OCI-LY3 (cell line): Measurements from ENCODE around the gene CHADL.

ENCODE experiments used
- H2AFZ ChIP-seq: fragments of 200-600, 300-600 bp; shearing (Covaris generic); 2 replicates; pipeline ENCODE4 v1.6.0; 2014; ENCODE audit warnings: antibody characterized with exemption, low read depth, low read length
- H3K27ac ChIP-seq: fragments of 200-600, 300-600 bp; sonication (generic); 2 replicates; pipeline ENCODE4 v1.5.1; 2014; ENCODE audit warnings: mild to moderate bottlenecking, low read length, moderate library complexity, mixed read lengths
- H3K27me3 ChIP-seq: fragments of 200-600, 300-600 bp; sonication (generic); 2 replicates; pipeline ENCODE4 v1.6.1; 2014; ENCODE audit warnings: low read depth, low read length, mixed read lengths
- H3K36me3 ChIP-seq: fragments of 200-600, 300-600 bp; sonication (generic); replicated peaks from 2 replicates; pipeline ENCODE3; 2014; ENCODE audit warnings: low read depth, low read length, mixed read lengths
- H3K4me1 ChIP-seq: fragments of 300-600, 200-600 bp; sonication (generic); 2 replicates; pipeline ENCODE4 v1.6.1; 2014; ENCODE audit warnings: low read length, mixed read lengths
- H3K4me2 ChIP-seq: fragments of 200-600, 300-600 bp; sonication (generic); 2 replicates; pipeline ENCODE4 v1.6.1; 2014; ENCODE audit warnings: low read length, mixed read lengths
- H3K4me3 ChIP-seq: fragments of 300-600, 200-600 bp; sonication (generic); 2 replicates; pipeline ENCODE4 v1.5.1; 2014; ENCODE audit warnings: antibody characterized with exemption, mild to moderate bottlenecking, low read length, moderate library complexity
- H3K79me2 ChIP-seq: fragments of 300-600, 200-600 bp; shearing (Covaris generic); 2 replicates; pipeline ENCODE4 v1.6.1; 2014; ENCODE audit warnings: mild to moderate bottlenecking, low read length, mixed read lengths
- H3K9ac ChIP-seq: fragments of 300-600, 200-600 bp; shearing (Covaris generic); 2 replicates; pipeline ENCODE4 v1.6.0; 2014; ENCODE audit warnings: mild to moderate bottlenecking, low read length, moderate library complexity
- H3K9me3 ChIP-seq: fragments of 200-600, 300-600 bp; shearing (Covaris generic); 2 replicates; pipeline ENCODE4 v1.6.1; 2014; ENCODE audit warnings: low read length, mixed read lengths; ENCODE audit not compliant: insufficient read depth
- H4K20me1 ChIP-seq: fragments of 200-600, 300-600 bp; sonication (generic); 2 replicates; pipeline ENCODE4 v1.6.1; 2016; ENCODE audit warnings: low read length, mixed read lengths; ENCODE audit not compliant: insufficient read depth
- EZH2phosphoT487 ChIP-seq: fragments of 200-600 bp; shearing (Covaris generic); IDR thresholded peaks from 2 replicates; pipeline ENCODE4 v1.6.1; 2018; ENCODE audit warnings: antibody characterized with exemption, mixed run types, low read depth
- TF ChIP-seq, protein P1 (sequence below): fragments of 200-600, 300-600 bp; sonication (generic); IDR thresholded peaks from 2 replicates; pipeline ENCODE4 v1.5.1; 2014; ENCODE audit warnings: antibody characterized with exemption, low read length, low read depth

Gene CHADL

DNA sequence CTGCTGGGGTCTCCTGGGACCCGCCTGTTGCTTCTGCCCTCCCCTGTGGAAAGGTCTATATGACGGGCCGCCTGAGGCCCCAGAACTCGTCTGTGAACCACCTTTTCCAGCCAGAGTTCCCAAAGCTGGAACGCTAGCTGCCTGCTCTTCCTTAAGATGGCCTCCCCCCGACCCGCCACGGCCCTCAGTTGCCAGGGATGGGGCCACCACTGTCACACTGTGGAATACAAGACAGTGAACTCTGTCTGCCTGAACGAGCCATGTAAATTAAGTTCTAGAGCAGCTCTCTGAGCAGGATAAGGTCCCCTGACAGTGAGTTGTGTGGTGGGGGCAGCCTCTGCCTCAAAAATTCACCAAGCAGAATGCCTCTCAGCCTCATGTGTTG is 10.3 kb downstream of the CHADL start:
- no peak overlapping the region for H3K9ac ChIP-seq
- H3K27ac ChIP-seq: no peak overlapping the region
- no peaks in the 10 kb centered on the region for H3K9me3 ChIP-seq
- no peak overlapping the region for H3K4me3 ChIP-seq
- H4K20me1 ChIP-seq: no peaks in the 10 kb centered on the region
- H3K36me3 ChIP-seq: peaks cover 29% of the 10 kb centered on the region
- TF ChIP-seq, protein P1, sequence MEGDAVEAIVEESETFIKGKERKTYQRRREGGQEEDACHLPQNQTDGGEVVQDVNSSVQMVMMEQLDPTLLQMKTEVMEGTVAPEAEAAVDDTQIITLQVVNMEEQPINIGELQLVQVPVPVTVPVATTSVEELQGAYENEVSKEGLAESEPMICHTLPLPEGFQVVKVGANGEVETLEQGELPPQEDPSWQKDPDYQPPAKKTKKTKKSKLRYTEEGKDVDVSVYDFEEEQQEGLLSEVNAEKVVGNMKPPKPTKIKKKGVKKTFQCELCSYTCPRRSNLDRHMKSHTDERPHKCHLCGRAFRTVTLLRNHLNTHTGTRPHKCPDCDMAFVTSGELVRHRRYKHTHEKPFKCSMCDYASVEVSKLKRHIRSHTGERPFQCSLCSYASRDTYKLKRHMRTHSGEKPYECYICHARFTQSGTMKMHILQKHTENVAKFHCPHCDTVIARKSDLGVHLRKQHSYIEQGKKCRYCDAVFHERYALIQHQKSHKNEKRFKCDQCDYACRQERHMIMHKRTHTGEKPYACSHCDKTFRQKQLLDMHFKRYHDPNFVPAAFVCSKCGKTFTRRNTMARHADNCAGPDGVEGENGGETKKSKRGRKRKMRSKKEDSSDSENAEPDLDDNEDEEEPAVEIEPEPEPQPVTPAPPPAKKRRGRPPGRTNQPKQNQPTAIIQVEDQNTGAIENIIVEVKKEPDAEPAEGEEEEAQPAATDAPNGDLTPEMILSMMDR: no peak
- TF ChIP-seq EZH2phosphoT487: no peak
- H3K4me1 ChIP-seq: no peaks in the 10 kb centered on the region
- no peaks in the 10 kb centered on the region for H3K27me3 ChIP-seq
- no peak overlapping the region for H2AFZ ChIP-seq
- H3K4me2 ChIP-seq: no peak overlapping the region
- no peaks in the 10 kb centered on the region for H3K79me2 ChIP-seq

DNA sequence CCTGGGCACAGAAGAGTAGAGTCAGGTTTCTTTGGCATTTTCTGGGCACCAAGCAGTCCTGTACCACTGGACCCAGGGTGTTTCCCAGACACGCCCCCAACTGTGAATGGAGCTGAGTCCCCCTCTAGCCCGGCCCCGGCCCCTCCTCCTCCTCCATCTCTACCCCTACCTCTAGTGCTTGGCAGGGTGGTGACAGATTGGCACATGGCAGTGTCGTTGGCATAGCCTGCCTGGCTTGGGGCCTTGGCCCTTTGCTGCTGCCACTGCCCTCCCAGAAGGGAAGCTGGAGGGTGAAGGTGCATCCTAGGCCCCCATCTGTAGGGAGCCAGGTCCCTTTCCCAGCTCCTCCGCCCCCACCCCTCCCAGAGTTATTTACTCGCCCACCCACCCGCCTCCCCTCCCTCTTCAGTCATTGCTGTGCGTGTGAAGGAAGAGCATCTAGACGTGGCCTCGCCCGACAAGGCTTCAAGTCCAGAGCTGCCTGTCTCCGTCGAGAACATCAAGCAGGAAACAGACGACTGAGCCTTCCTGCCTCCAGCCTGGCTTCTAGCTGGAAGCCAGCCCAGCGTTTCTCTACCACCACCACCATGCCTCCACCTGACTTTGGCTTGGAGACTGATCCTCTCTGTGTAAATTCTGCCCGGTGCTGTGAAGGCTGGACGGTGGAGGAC is 10.9 kb downstream of the CHADL start:
- Histone ChIP-seq H3K9ac (no peak overlapping the region), H3K36me3 (peaks cover 31% of the 10 kb centered on the region), H3K79me2 (no peaks in the 10 kb centered on the region), H3K27me3 (no peaks in the 10 kb centered on the region), H3K27ac (no peak overlapping the region), H3K9me3 (no peaks in the 10 kb centered on the region), H2AFZ (no peak overlapping the region), H4K20me1 (no peaks in the 10 kb centered on the region), H3K4me3 (no peak overlapping the region), H3K4me2 (no peak overlapping the region), H3K4me1 (no peaks in the 10 kb centered on the region)
- TF ChIP-seq, protein P1: no peak
- TF ChIP-seq EZH2phosphoT487: no peak

DNA sequence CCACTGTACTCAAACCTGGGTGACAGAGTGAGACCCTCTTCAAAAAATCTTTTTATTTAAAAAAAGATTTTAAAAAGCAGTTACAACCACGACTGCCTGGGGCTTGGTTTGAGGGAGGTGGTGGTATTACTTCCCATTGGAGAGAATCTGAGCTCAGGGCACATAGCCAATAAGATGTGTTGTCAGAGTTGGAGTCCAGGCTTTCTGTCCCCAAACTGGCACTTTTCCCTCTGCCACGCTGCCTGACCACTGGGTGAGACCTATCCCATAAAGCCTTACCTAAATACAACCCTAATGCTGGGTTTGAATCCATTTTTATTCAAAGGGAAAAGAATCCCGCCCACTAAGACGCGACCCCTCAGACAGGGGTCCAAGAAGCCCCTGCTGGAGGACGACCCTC is 11.5 kb downstream of the CHADL start:
- H3K36me3 ChIP-seq: peaks cover 31% of the 10 kb centered on the region
- no peaks in the 10 kb centered on the region for H3K9me3 ChIP-seq
- H3K4me2 ChIP-seq: no peak overlapping the region
- no peak overlapping the region for H3K27ac ChIP-seq
- H3K79me2 ChIP-seq: no peaks in the 10 kb centered on the region
- H2AFZ ChIP-seq: no peak overlapping the region
- no peak overlapping the region for H3K9ac ChIP-seq
- no peaks in the 10 kb centered on the region for H4K20me1 ChIP-seq
- H3K4me3 ChIP-seq: no peak overlapping the region
- H3K4me1 ChIP-seq: no peaks in the 10 kb centered on the region
- no peak for TF ChIP-seq EZH2phosphoT487
- TF ChIP-seq, protein P1: no peak
- no peaks in the 10 kb centered on the region for H3K27me3 ChIP-seq

- H3K9me3 ChIP-seq: no peaks in the 10 kb centered on the region
- H3K4me3 ChIP-seq: no peak overlapping the region
- no peak overlapping the region for H2AFZ ChIP-seq
- H3K9ac ChIP-seq: no peak overlapping the region
- H4K20me1 ChIP-seq: no peaks in the 10 kb centered on the region
- no peak overlapping the region for H3K27ac ChIP-seq
- no peaks in the 10 kb centered on the region for H3K27me3 ChIP-seq
- H3K36me3 ChIP-seq: peaks cover 34% of the 10 kb centered on the region
- H3K4me2 ChIP-seq: no peak overlapping the region
- H3K79me2 ChIP-seq: no peaks in the 10 kb centered on the region
- no peaks in the 10 kb centered on the region for H3K4me1 ChIP-seq
- TF ChIP-seq EZH2phosphoT487: no peak
- TF ChIP-seq, protein P1: no peak
These were observed 13.7 kb downstream of the CHADL start for GRCh38 chr22:41226723-41227655.
